Activated naive CD4-positive, alpha-beta T cell treated with anti-CD3 and anti-CD28 coated beads for 36 hours (primary cell): ENCODE measurements around the gene KCNS1. TPM values are rescaled to one million over a fixed set of nuclear protein-coding genes. Genes with fewer than 3 reads are reported as not detected.
A peak's percentile ranks its signal among the peaks of the same experiment; 100 is the strongest.

Experiments
- CTCF ChIA-PET: fragments of 350-600 bp; sonication (Branson Sonifier 250); formaldehyde crosslinking; loops from one replicate; lab custom pipeline; 2021; ENCODE audit warnings: antibody characterized with exemption; lab: Charles Lee
- DNase-seq: peaks from one replicate; pipeline ENCODE4 v3.0.0-alpha.2; 2020
- H3K27ac Mint-ChIP-seq: one replicate; pipeline ENCODE4 v1.8.0; 2021; ENCODE audit warnings: mild to moderate bottlenecking, mixed read lengths
- H3K27me3 Mint-ChIP-seq: one replicate; pipeline ENCODE4 v1.8.0; 2021; ENCODE audit warnings: low read depth, mixed read lengths
- H3K36me3 Mint-ChIP-seq: one replicate; pipeline ENCODE4 v1.8.0; 2021; ENCODE audit warnings: low read depth, mixed read lengths
- H3K4me1 Mint-ChIP-seq: one replicate; pipeline ENCODE4 v1.8.0; 2021; ENCODE audit warnings: low read depth, mixed read lengths
- H3K4me3 Mint-ChIP-seq: one replicate; pipeline ENCODE4 v1.8.0; 2021; ENCODE audit warnings: mild to moderate bottlenecking, moderate library complexity, mixed read lengths
- H3K9me3 Mint-ChIP-seq: one replicate; pipeline ENCODE4 v1.8.0; 2021; ENCODE audit warnings: mixed read lengths
- intact Hi-C: fragments of 100-400 bp; cut with micrococcal nuclease; formaldehyde crosslinking; loops from one replicate; pipeline ENCODE4 v1.15.1; 2023
- total RNA-seq, 2 experiments: library from RNA; stranded (reverse); gene quantifications; one replicate each; pipeline ENCODE4 v1.2.3, GENCODE V29; 2021

Gene KCNS1
- total RNA-seq, 2 experiments from 2014 or later, result 0.40 to 0.48 TPM

- peaks cover 5% of the 10 kb centered on the region for H3K27me3 Mint-ChIP-seq
- CTCF ChIA-PET, result interaction anchor here (0.6 to 1.5 kb wide), 6 partner anchors 11 to 360 kb away, joined by 3 to 5 read pairs (median 4); no protein-coding TSS in a partner anchor
- no peak overlapping the region for H3K27ac Mint-ChIP-seq
- no peak overlapping the region for H3K4me3 Mint-ChIP-seq
- H3K9me3 Mint-ChIP-seq, result no peaks in the 10 kb centered on the region
- no peak for DNase-seq
- H3K36me3 Mint-ChIP-seq, result no peaks in the 10 kb centered on the region
- intact Hi-C loops, result no loop called here
- peaks cover 10% of the 10 kb centered on the region for H3K4me1 Mint-ChIP-seq
Measured at GRCh38 chr20:45118028-45118427, 17.1 kb upstream of the KCNS1 start.

GRCh38 chr20:45117581-45117980, 16.7 kb upstream of the KCNS1 start:
- no peak overlapping the region for H3K27ac Mint-ChIP-seq
- H3K36me3 Mint-ChIP-seq, result no peaks in the 10 kb centered on the region
- H3K9me3 Mint-ChIP-seq, result no peaks in the 10 kb centered on the region
- no peak for DNase-seq
- intact Hi-C loops, result no loop called here
- peaks cover 5% of the 10 kb centered on the region for H3K27me3 Mint-ChIP-seq
- CTCF ChIA-PET, result interaction anchor here (0.7 to 1.5 kb wide), 5 partner anchors 11 to 654 kb away, joined by 3 to 5 read pairs (median 4); no protein-coding TSS in a partner anchor
- H3K4me3 Mint-ChIP-seq, result no peak overlapping the region
- peaks cover 10% of the 10 kb centered on the region for H3K4me1 Mint-ChIP-seq

DNA sequence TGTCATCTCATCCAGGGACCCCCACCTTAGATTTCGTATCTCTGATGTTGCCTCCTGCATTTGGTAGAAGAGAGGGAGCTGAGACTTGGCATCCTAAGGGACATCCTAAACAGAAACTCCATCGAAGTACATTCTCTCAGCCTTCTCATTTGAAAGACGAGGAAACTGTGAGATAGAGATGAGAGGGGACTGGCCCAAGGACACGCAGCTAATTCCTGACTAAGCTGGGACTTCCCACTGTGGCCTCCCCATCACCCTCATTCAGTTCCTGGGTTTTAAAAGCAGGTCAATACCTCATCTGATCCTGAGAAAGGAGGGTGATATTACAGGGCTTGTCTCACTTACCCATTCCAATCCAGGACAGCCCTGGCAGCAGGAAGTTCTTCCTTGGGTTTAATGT, 14.9 kb upstream of the KCNS1 start:
- Mint-ChIP-seq H3K27me3 (peaks cover 2% of the 10 kb centered on the region), H3K4me3 (no peak overlapping the region), H3K36me3 (no peaks in the 10 kb centered on the region), H3K27ac (no peak overlapping the region), H3K9me3 (no peaks in the 10 kb centered on the region), H3K4me1 (peaks cover 10% of the 10 kb centered on the region)
- no peak for DNase-seq
- CTCF ChIA-PET, result interaction anchor here (0.8 to 1.3 kb wide), 2 partner anchors 17 to 72 kb away, joined by 3 read pairs; no protein-coding TSS in a partner anchor
- intact Hi-C loops, result no loop called here

GRCh38 chr20:45115386-45115774, 14.5 kb upstream of the KCNS1 start:
- H3K9me3 Mint-ChIP-seq, result no peaks in the 10 kb centered on the region
- CTCF ChIA-PET, result interaction anchor here (1.3 kb wide), 1 partner anchor 71 kb away, joined by 3 read pairs; no protein-coding TSS in a partner anchor
- no peak for DNase-seq
- intact Hi-C loops, result no loop called here
- H3K4me1 Mint-ChIP-seq, result peaks cover 10% of the 10 kb centered on the region
- H3K4me3 Mint-ChIP-seq, result no peak overlapping the region
- H3K27ac Mint-ChIP-seq, result no peak overlapping the region
- H3K36me3 Mint-ChIP-seq, result no peaks in the 10 kb centered on the region
- peaks cover 2% of the 10 kb centered on the region for H3K27me3 Mint-ChIP-seq

- peaks cover 10% of the 10 kb centered on the region for H3K4me1 Mint-ChIP-seq
- intact Hi-C loops, result no loop called here
- CTCF ChIA-PET, result interaction anchor here (0.6 to 4.4 kb wide), 4 partner anchors 13 to 71 kb away, joined by 3 to 53 read pairs (median 6); no protein-coding TSS in a partner anchor
- no peak within 1 kb of the TSS for H3K4me3 Mint-ChIP-seq
- no peak within 1 kb of the TSS for H3K27ac Mint-ChIP-seq
- peak; percentile 49 for DNase-seq
- H3K27me3 Mint-ChIP-seq, result peaks cover 2% of the 10 kb centered on the region
- H3K9me3 Mint-ChIP-seq, result no peaks in the 10 kb centered on the region
- H3K36me3 Mint-ChIP-seq, result no peaks in the 10 kb centered on the region
Measured at GRCh38 chr20:45114465-45115385, 13.8 kb upstream of the KCNS1 start, which contains the start of gene WFDC5. Gene WFDC5 (minus strand): TSS chr20:45115174. CDS start chr20:45115083, 91 bp downstream.

- Mint-ChIP-seq H3K4me1 (peaks cover 10% of the 10 kb centered on the region), H3K36me3 (no peaks in the 10 kb centered on the region), H3K27ac (no peak overlapping the region), H3K4me3 (no peak overlapping the region), H3K27me3 (peaks cover under 1% of the 10 kb centered on the region), H3K9me3 (no peaks in the 10 kb centered on the region)
- intact Hi-C loops, result no loop called here
- CTCF ChIA-PET, result interaction anchor here (1.5 to 4.4 kb wide), 3 partner anchors 12 to 25 kb away, joined by 4 to 53 read pairs (median 10); no protein-coding TSS in a partner anchor
- no peak for DNase-seq
Measured at GRCh38 chr20:45113865-45114264, 12.9 kb upstream of the KCNS1 start.

DNA sequence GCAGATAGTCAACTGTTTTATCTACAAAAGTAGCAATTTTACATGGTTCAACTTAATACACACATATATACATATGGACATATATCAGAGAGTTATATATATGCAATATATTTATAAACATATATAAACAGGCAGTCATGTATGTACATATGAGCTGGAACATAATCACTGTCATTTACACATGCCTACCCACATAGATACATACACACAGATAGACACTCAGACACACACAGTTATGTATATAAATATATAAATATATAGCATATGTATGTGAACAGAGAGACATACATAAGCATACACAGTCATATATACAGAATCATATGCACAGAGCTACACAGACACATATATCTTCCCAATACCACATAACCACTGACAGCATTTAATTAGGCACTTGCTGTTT, 11.8 kb upstream of the KCNS1 start:
- CTCF ChIA-PET, result interaction anchor here (0.6 to 4.4 kb wide), 17 partner anchors 11 to 427 kb away, joined by 3 to 53 read pairs (median 4); partner anchors contain the start of gene WFDC12
- intact Hi-C loops, result no loop called here
- no peak for DNase-seq
- Mint-ChIP-seq H3K4me3 (no peak overlapping the region), H3K27ac (no peak overlapping the region), H3K36me3 (no peaks in the 10 kb centered on the region), H3K9me3 (no peaks in the 10 kb centered on the region), H3K27me3 (no peaks in the 10 kb centered on the region), H3K4me1 (peaks cover 10% of the 10 kb centered on the region)

GRCh38 chr20:45111799-45112471, 11.0 kb upstream of the KCNS1 start:
- no peaks in the 10 kb centered on the region for H3K9me3 Mint-ChIP-seq
- H3K27me3 Mint-ChIP-seq, result no peaks in the 10 kb centered on the region
- H3K27ac Mint-ChIP-seq, result no peak overlapping the region
- peaks cover 10% of the 10 kb centered on the region for H3K4me1 Mint-ChIP-seq
- intact Hi-C loops, result no loop called here
- CTCF ChIA-PET, result interaction anchor here (0.6 to 4.4 kb wide), 20 partner anchors 9 to 426 kb away, joined by 3 to 53 read pairs (median 5); partner anchors contain the start of gene WFDC12
- no peak overlapping the region for H3K4me3 Mint-ChIP-seq
- peak; percentile 38 for DNase-seq
- H3K36me3 Mint-ChIP-seq, result no peaks in the 10 kb centered on the region

GRCh38 chr20:45111285-45111684, 10.4 kb upstream of the KCNS1 start:
- H3K27ac Mint-ChIP-seq, result no peak overlapping the region
- no peak overlapping the region for H3K4me3 Mint-ChIP-seq
- CTCF ChIA-PET, result interaction anchor here (0.7 to 4.4 kb wide), 18 partner anchors 10 to 205 kb away, joined by 3 to 53 read pairs (median 4); partner anchors contain the start of gene WFDC12
- intact Hi-C loops, result no loop called here
- peaks cover 10% of the 10 kb centered on the region for H3K4me1 Mint-ChIP-seq
- H3K9me3 Mint-ChIP-seq, result no peaks in the 10 kb centered on the region
- H3K36me3 Mint-ChIP-seq, result no peaks in the 10 kb centered on the region
- no peak for DNase-seq
- no peaks in the 10 kb centered on the region for H3K27me3 Mint-ChIP-seq

DNA sequence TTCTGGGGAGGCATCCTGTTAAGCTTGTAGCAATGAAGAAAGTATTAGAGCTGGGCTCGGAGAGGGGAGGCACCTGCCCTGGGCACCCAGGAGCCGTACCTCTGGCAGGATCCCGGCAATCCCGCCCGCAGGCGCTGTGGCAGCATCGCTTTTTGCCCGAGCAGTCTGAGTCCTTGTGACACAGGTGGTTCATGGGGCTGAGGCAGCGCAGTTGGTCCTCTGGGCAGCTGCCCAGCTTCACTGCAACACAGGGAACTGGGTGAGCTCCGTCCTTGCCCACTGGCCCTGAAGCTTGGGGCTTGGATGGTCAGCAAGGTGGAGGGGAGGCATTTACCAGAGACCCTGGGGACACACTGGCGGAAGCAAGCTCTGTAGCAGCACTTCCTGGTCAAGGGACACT, 9.4 kb upstream of the KCNS1 start:
- H3K27ac Mint-ChIP-seq, result no peak overlapping the region
- intact Hi-C loops, result no loop called here
- CTCF ChIA-PET, result interaction anchor here (1.0 to 4.4 kb wide), 6 partner anchors 10 to 185 kb away, joined by 3 to 53 read pairs (median 6); no protein-coding TSS in a partner anchor

DNA sequence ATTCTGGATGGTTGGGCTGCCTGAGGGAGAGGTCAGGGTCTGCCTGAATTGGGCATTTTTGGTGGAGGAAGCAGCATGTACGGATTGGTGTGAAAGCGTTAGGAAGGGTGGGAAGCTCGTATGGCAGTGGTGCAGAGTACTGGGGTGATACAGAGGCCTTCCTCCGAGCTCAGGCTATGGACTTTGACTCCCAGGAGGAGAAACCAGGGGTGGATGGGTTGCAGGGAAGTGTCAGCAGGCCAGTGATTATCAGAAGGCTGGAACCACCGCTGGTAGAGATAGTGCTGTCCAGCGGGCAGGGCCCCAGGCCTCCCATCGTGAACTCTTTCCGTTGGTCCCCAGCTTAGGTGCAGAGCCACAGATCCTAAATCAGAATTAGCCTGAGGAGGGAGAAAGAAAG, 8.7 kb upstream of the KCNS1 start:
- intact Hi-C loops, result no loop called here
- Mint-ChIP-seq H3K4me1 (peaks cover 2% of the 10 kb centered on the region), H3K27me3 (no peaks in the 10 kb centered on the region), H3K36me3 (no peaks in the 10 kb centered on the region), H3K9me3 (no peaks in the 10 kb centered on the region), H3K27ac (no peak overlapping the region), H3K4me3 (no peak overlapping the region)
- CTCF ChIA-PET, result interaction anchor here (0.5 to 1.5 kb wide), 5 partner anchors 10 to 698 kb away, joined by 3 to 6 read pairs (median 4); no protein-coding TSS in a partner anchor
- no peak for DNase-seq

More for the DNA sequence above, 9.4 kb upstream of the KCNS1 start:
- no peak for DNase-seq
- Mint-ChIP-seq H3K36me3 (no peaks in the 10 kb centered on the region), H3K27me3 (no peaks in the 10 kb centered on the region), H3K9me3 (no peaks in the 10 kb centered on the region), H3K4me1 (peaks cover 8% of the 10 kb centered on the region), H3K4me3 (no peak overlapping the region)
